Activated T-helper 9 cell treated with anti-CD3 and anti-CD28 coated beads, Interleukin-2, amount 50 U/mL, for 16 hours (primary cell): Measurements from ENCODE around the gene SEZ6L2.
"Not testable (repeated sequence)": the region's sequence is repeated elsewhere in the genome, so short reads cannot be mapped to it uniquely, and the experiment has no call there.

Experiments
- DNase-seq: peaks from one replicate; pipeline ENCODE4 v3.0.0-alpha.2; 2020; ENCODE audit warnings: low read depth

Gene SEZ6L2

GRCh38 chr16:29910819-29911675 lies 11.7 kb upstream of the SEZ6L2 start:
- no peak for DNase-seq

GRCh38 chr16:29909851-29910250 lies 10.5 kb upstream of the SEZ6L2 start:
- DNase-seq: not testable (repeated sequence)

- DNase-seq: no peak
Measured at GRCh38 chr16:29909391-29909790, 10.0 kb upstream of the SEZ6L2 start.

- DNase-seq: no peak
Measured at GRCh38 chr16:29908719-29909220, 9.4 kb upstream of the SEZ6L2 start.

GRCh38 chr16:29907973-29908372 lies 8.6 kb upstream of the SEZ6L2 start:
- DNase-seq: no peak

- no peak for DNase-seq
Measured at GRCh38 chr16:29906520-29907244, 7.3 kb upstream of the SEZ6L2 start.

- no peak for DNase-seq
Measured at GRCh38 chr16:29905668-29906067, 6.3 kb upstream of the SEZ6L2 start.

- no peak for DNase-seq
Measured at GRCh38 chr16:29904947-29905346, 5.6 kb upstream of the SEZ6L2 start.

GRCh38 chr16:29903590-29903989 lies 4.2 kb upstream of the SEZ6L2 start:
- no peak for DNase-seq

- no peak for DNase-seq
Measured at GRCh38 chr16:29901607-29901945, 2.2 kb upstream of the SEZ6L2 start.

- no peak for DNase-seq
Measured at GRCh38 chr16:29900888-29901606, 1.7 kb upstream of the SEZ6L2 start.

- DNase-seq: peak; percentile 59
Measured at GRCh38 chr16:29900102-29900887, 945 bp upstream of the SEZ6L2 start, which contains the start of gene ASPHD1. Gene ASPHD1 (plus strand): TSS chr16:29900488. CDS start chr16:29900972, 484 bp downstream.

- no peak for DNase-seq
Measured at GRCh38 chr16:29898804-29899515, 390 bp downstream of the SEZ6L2 start.

- no peak for DNase-seq
Measured at GRCh38 chr16:29898135-29898803, 1.1 kb downstream of the SEZ6L2 start.

- no peak for DNase-seq
Measured at GRCh38 chr16:29897333-29897732, 2.0 kb downstream of the SEZ6L2 start.

GRCh38 chr16:29896841-29897240 lies 2.5 kb downstream of the SEZ6L2 start:
- no peak for DNase-seq

- DNase-seq: no peak
Measured at GRCh38 chr16:29894352-29894751, 5.0 kb downstream of the SEZ6L2 start.

GRCh38 chr16:29893553-29893952 lies 5.8 kb downstream of the SEZ6L2 start:
- no peak for DNase-seq

- DNase-seq: no peak
Measured at GRCh38 chr16:29892458-29892813, 6.9 kb downstream of the SEZ6L2 start.
